ENCODE results near the gene DCST1.

DNA sequence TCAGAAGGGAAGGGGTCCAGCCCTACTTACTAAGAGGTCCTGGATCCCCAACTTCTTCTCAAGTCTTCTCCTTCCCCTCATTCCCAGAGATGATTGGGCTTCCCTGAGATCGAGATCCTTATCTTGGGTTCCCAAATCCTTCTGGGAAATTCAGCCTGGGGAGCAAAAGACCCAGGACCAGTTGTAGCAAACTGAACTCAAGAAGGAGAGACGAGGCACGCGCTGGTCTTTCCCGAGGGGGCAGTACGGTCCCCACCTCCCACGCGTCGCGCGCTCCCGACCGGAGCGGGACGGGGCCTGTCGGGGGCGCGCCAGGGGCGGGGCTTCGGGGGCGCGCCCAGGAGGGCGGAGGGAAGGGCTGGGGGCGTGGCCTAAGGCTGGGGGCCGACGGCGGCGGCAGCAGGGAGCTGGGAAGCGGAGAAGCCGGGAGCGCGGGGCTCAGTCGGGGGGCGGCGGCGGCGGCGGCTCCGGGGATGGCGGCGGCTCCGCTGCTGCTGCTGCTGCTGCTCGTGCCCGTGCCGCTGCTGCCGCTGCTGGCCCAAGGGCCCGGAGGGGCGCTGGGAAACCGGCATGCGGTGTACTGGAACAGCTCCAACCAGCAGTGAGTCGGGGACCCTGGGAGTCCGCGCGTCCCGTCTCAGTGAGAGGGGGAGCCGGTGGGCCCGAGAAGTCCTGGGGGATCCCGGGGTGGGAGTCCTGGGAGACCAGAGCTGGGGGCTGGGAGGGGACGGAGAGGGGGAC, 45.0 kb downstream of the DCST1 start, which contains the start of gene EFNA3:
- TF ChIP-seq POLR2A (IDR thresholded peaks at IDR 0.05; ENCODE audit: low read depth, low read length) (no peak), SPI1 (IDR thresholded peaks at IDR 0.05; ENCODE audit: low read depth, low read length) (no peak), POLR2AphosphoS5 (IDR thresholded peaks at IDR 0.05; ENCODE audit: low read depth, low read length) (no peak), TAF1 (IDR thresholded peaks at IDR 0.05; ENCODE audit: low read depth, low read length) (no peak)

Data from GM12891 (cell line).